Testis (tissue), 2 donors: ENCODE results near the gene ERI2.

Experiments
- CTCF ChIP-seq, 3 experiments: fragments of 450-650 bp in 2 of 3; fragments of 200-600 bp in 1 of 3; sonication (generic) in 1 of 3; IDR thresholded peaks; one replicate each; pipeline ENCODE4 v1.5.1; 2016 to 2019; ENCODE audit warnings: antibody characterized with exemption in 3 of 3, mild to moderate bottlenecking in 2 of 3, moderate library complexity in 1 of 3
- POLR2A ChIP-seq: fragments of 450-650 bp; IDR thresholded peaks from one replicate; pipeline ENCODE4 v1.6.1; 2017; ENCODE audit warnings: antibody characterized with exemption, mild to moderate bottlenecking, moderate library complexity

- TF ChIP-seq CTCF (IDR thresholded peaks at IDR 0.05) (no peak), POLR2A (no peak)
Observed at GRCh38 chr16:20761175-20761574, 45.1 kb downstream of the ERI2 start.
